HG02885 (cell line): Measurements from ENCODE around the gene SLC39A1.

ENCODE experiments used
- ATAC-seq: cut with Tn5 transposase; IDR thresholded peaks from one replicate; pipeline ENCODE4 v1.9.1; 2021; ENCODE audit warnings: mild to moderate bottlenecking; ENCODE audit not compliant: unreplicated experiment, poor library complexity

SLC39A1 gene

DNA sequence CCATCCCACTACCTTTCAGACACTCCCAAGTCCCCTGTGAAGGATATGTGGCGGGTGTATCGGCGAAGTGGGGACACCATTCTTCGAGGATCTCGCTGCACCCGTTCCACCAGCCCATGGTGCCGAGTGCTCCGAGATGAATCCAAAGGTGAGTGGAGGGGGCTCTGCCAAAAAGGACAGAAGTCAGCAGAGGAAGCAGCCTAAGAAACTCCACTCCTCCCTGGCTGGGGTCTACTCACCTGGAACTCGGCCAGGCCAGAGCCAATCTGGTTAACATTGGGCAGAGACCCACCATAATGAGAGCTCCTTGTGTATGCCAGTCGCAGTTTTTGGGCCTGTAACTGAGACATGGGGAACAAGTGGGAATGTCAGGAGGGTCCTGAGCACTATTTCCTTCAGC lies 8.5 kb downstream of the SLC39A1 start:
- ATAC-seq: no peak

DNA sequence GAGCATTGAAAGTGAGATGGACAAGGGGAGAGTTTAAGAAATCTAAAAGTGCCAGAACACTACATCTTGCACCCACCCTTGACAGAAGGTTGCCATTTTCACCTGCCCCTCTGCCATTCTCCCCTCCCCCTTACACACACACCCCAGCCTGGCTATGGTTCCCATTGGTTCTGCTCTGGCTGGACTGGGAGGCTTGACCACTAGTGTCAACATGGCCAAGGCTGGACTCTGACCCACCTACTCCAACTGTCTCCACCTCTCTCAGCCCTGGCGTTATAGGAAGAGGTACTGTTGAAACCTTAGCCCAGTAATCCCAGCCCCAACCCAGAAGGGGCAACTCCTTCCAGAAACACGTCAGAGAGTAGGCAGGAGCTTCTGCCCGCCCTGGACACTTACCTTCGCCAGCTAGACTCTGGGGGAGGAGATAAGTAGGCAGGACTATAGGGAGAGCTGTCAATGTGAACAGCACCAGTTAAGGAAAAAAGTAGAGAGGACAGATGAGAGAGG lies 9.4 kb downstream of the SLC39A1 start:
- no peak for ATAC-seq

DNA sequence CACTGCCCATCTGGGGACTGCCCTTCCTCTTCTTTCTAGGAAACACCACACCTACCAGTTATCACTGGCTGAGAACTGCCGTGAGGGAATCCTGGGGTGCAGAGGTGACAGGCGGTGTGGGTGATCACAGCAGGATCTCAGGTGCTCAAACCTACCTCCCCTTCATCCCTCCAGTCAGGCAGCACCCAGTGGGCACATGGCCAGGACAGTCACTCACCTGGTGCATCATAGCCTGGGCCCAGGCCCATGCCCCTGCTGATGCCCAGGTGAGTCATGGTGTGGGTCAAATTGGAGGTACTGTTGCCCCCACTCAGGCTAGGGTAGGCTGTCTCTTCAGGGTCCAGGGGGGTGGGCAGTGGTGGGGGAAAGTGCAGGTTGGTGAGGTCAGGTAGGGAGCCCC lies 11.5 kb downstream of the SLC39A1 start:
- no peak for ATAC-seq

DNA sequence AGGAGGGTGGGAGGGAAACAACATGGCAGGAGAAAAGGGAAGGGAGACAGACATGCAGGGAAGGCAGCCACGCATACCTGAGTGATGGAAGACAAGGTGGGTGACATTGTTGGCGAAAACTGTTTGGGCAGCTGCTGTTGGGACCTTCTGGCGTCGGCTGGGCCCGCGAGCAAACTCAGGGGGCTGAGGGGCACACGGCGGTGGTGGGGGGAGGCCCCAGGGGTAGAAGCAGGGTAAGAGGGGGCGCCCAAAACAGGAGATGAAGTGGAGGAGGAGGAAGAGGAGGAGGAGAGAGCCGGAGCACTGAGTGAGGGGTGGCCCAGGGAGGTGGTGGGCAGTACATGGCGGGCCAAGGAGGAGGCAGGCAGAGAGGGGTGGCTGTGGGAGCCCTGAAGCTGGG lies 12.2 kb downstream of the SLC39A1 start:
- no peak for ATAC-seq

DNA sequence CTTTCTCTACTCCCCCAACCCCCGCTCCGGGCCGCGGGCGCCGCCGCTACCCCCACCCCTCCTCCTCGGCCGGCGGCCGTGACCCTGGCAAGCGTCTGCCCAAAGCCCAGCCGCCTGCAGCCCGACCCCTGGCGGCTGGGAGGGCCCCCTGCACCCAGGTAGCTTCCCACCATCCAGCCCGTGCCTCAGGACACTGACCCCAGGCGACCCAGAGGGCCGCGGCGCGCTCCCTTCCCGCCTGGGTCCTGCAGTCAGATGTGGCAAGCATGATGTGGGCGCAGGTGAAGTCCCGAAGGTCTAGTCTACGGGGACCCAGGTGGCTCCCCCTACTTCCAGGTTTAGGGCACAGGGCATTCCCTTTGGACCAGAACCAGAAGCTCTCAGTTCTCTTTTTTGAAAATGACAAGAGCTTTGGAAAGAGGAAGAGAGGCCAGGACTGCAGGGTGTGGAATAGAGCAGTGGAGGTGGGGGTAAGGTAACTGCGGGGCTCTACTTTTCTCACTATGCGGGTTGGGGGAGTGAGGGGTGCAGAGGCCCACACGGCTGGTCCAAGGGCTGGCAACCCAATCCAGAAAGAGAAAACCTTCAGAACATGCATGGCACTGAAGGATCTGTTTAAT lies 16.6 kb downstream of the SLC39A1 start, which contains the start of gene DENND4B:
Gene DENND4B (minus strand): TSS at position 97 of the 620 bp plus-strand sequence. CDS start 2,344 bp downstream, outside the sequence.
- peak; percentile 74 for ATAC-seq

DNA sequence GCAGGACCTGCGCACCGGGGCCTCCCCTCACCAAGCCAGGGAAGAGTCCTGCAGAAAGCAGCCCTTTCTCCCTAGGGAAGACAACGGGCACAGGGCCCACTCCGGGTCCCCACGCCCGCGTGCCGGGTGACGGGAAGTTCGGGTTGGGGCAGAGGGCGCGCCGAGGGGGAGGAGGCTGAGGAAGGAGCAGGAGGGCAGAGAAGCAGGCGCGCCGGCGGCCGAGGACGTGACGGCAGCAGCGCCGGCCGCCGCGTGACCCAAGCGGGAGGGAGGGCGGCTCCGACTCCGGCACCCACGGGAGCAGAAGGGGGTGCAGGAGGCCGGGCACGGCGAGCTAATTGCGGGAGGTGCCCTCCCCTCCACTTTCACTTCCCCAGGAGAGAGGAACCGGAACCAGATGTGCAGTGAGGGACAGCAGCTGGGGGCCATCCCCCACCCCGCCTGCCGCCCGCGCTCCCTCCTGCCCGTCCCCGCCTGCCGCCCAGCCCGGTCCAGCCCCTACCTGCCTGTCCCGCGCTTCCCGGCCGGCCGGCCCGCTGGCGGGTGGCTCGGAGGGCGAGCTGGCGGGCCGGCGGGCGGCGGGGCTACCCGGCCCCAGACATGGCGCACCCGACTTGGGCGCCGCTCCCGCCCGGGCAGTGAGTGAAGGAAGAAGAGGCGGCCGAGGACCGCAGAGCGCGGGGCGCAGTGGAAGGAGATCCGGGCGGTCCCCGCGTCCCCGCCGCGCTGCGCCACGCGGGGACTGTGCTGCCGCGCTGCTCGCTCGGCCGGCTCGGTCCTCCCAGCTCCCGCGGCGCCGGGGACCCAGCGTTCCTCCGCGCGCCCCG lies 17.3 kb downstream of the SLC39A1 start:
- ATAC-seq: peak; percentile 71

DNA sequence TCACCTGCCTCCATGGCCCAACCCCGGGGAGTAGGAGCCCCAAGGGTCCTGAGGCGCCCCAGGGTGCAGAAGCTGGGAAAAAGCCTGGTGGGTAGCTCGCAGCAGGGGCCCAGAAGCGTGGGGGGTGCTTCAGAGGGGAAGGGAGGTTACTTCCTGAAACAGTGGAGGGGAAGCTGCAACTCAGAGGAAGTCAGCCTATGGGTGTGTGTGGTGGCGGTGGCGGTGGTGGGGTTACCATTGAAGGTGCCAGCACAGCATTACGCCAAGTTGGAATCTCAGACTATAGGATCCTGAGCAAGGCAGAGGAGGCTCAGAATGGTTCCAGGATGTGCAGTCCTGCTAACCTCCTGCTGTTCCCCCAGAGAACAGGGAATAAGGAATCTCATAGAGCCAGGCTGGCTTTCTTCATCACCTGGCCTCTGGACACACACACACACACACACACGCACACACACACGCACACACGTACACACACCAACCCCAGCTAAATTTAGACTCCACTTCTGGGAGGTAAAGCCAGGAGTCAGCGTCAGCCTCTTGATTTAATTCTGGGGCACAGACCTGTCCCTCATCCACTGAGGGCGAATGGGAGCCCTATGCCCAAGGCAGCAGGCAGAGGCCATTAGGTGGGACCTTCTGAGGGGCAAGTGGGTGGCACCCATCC lies 18.1 kb downstream of the SLC39A1 start:
- ATAC-seq: peak; percentile 29

DNA sequence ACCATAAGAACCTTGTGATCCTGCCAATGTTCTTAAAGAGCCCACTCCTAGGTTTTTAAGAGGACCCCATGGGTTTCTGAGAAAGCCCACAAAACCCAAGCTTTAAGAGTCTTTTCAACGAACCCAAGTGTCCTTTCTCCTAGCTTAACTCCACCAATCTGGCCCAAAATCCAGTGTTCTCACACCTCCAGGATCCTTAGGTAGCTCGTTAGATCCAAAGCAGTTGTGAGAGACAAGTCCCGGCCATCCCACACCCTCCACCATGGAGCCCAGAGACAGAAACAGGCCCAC lies 18.6 kb downstream of the SLC39A1 start:
- ATAC-seq: no peak

DNA sequence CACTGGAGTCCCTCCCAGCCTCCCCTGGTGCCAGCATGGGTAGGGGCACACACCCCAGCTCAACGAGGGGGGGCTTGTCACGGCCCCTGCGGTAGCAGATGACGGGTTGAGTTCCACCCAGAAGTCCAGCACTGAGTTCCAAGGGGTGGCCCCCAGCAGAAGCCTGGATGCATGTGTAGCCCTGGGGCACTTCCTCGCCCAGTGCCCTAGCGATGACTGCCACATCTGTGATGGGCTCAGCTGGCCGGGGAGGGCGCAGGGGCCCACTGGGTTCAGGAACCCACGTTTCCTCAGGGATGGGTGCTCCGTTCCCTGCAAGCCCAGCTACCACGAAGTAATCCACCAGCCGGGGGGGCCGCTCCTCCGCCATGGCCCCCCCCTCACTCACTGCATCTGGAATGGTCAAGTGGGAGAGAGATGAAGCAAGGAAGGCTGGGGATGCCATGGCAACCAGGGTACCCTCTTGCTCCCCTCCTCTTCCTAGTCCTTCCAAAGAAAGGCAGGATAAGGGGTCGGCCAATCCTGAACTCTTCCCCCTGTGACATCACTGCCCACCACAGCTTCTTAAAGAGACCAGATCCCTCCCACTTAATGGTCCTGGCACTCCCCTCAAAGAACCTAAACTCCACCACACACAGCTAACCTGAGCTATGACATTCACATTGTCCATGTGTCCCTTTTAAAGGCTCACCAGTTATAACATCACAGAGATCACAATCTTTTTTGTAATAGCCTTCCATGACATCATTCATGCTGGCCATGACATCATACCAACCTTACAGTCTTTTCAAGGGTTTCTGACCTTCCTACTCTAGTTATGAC lies 19.1 kb downstream of the SLC39A1 start:
- ATAC-seq: no peak

DNA sequence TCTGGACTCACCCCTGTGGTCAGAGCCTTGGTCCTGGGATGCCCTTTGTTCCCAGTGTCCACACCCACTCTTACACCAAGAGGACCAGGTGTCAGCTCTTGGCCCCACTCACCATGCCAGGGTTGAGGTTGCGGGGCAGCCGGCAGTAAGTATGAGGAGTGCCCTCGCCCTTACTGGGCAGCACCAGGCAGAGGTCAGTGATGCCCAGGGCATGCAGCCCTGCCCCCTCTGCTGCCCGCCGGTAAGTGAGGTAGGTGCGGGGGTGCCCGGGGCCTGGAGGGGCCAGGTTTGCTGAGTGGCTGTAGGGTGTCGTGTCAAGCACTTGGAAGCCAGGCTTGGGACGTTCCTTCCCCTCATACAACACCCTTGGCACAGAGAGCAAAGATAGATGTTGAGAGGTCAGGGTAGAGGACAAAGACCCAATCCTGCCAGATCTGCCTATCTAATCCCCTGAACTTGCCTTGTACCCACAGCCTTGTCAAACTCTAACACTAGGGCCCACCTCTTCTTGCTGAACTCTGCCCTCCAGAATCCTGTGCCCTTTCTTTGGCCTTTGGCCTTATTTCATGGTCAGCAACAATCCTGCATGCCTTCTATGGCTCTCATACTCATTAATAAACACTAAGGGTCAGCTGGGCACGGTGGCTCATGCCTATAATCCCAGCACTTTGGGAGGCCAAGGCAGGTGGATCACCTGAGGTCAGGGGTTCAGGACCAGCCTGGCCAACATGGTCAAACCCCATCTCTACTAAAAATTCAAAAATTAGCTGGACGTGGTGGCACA lies 20.4 kb downstream of the SLC39A1 start:
- no peak for ATAC-seq

DNA sequence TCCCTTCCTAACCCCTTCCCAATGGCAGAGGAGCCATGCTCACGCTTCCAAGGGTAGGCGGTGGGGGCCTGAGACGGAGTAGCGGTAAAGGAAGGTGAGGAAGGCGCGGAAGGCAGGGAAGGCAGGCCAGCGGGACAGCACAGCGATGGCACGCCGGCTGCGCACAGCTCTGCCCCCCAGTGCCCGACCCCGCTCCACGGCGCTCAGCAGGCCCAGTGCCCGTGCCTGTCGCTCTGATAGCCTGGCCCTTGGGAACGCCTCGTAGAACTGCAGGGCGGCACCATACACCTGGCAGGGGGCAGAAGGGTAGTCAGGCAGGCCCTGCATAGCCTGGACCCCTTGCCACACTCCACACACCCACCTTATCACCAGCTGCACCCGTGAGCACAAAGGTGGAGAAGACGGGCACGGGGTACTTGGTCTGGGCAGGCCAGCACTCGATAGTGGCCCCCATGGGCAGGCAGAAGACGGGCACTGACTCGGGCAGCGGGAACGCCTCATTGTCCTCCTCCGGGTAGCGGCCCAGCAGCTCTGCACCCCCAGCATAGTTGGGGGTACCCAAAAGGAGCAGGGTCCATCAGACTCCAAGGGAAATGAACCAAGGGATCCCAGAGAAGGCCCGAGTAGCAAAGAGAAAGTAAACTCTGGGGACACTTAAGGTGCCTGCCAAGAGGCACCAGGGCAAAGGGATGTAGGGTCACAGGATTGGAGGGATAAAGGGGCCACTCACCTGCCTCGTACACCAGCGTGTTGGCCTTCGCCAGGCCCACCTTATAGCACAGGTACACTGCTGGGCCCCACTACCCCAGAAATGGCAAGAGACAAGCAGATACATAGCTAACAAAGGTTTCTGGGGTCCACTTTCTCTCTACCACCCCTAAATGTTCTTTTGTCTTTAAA lies 21.3 kb downstream of the SLC39A1 start:
- ATAC-seq: no peak

DNA sequence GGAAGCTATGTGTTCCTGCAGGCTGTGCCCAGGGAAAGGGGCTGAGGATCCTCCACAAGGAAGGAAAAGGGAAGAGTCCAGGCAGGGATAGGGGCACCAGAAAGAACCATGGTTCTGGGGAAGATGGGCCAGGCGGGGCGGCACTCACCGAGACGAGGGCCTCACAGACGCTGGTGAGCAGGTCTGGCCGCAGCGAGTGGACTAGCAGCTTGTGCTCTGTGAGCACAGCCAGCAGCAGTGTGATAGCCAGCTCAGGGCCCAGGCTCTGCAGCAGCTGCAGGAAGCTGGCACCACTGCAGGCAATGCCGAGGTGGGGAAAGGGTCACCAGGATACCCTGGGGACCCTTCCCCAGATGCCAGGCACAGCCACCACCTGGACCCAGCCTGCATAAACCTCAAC lies 22.6 kb downstream of the SLC39A1 start:
- no peak for ATAC-seq

DNA sequence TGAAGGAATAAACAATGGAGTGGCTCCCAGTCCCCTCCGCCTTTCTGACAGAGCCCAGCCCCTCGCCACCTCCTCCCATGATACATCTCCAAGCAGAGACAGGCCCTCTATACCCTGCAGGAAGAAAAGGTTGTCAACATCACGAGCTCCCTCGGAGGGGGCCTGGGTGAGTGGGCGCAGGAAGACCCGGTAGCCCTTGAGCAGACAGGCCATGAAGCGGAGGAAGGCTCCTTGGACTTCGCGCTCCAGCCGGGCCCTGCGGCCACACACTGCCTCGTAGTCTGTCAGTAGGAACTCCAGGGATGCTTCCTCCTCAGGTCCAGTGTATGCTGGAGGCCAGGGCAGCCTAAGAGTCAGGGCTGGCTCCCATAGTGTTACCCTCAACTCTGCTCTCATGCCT lies 23.9 kb downstream of the SLC39A1 start:
- no peak for ATAC-seq

DNA sequence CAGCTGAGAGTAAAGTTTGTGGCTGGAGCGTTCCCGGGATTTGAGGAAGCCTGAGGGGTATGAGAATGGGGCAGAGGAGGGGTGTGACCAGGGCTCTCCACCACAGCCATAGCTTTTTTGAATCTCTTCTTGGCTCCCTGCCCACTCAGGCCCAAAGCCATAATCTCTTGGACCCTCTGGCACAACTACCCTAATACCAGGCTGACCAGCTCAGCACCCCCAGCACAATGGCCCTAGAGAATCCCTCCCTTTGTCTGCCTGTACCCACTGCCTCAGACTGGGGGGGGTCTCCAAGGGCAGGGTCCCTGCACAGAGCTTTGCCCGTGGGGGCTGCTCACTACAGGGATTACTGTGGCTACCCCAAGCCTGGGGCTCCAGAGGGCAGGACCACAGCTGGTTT lies 24.3 kb downstream of the SLC39A1 start:
- no peak for ATAC-seq

DNA sequence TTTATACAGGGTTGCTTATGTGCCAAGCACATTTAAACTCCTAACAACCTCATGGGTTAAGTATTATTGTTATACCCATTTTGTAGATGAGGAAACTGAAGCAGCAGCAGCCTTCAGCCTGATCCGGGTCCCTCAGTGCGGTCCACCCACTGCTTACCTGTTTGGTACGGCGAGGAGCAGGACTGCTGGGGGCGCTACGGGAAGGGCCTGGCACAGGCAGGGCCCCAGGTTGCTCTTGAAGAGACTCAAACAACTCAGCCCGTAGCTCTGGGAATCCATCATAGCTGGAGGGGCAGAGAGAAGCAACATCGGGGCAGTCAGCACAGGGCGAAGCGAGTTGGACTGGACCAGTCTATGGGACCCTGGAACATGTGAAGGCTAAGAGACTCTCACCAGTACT lies 26.0 kb downstream of the SLC39A1 start:
- no peak for ATAC-seq

DNA sequence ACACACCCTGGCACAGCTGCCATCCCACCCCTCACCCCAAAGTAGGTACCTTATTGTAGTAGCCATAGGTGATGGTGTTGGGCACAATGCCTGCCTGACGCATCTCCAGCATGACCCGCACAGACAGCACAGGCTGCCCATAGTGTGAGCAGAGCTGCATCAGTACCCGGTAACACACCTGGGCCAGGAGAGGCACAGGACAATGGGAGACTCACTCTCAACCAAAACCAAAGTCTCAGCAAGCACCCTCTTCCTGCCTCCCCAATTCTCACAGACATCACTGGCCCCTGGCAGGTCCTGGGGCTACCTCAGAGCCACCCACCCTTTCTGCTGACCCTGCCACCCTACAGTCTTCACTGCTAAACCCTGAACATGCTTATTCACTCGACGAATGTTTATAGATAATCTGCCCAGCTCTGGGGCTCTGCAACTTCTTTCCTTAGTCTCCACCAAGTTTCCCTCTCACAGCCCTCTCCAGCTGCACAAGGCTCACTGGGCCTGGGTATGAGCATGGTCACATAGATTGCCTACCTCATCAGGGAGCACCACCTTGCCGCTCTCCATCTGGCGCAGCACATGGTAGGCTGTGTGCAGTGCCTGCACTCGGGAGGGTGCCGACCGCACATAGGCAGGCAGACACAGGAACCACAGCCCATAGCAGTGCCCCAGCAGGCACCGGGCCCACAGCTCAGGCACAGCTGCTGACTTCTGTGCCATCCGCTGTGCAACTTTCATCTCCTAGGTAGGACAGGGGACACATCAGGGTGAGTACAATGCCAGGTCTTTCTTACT lies 27.1 kb downstream of the SLC39A1 start:
- no peak for ATAC-seq

DNA sequence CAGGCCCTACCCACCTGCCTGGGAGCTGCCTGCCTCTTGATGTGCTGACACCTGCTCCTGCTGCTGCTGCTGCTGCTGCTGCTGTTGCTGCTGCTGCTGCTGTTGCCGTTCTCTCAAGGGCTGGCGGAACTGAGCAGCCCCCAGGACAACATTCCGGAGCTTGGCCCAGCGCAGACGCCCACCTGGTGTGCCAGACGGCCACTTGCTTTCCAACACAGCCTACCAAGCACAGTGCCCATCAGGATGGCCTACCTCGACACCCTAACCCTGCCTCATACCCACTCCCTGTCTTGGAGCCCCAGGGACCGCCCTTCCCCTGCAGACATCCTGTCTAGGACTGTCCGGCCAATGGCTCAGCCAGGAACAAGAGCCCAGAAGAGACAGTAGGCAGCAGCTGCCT lies 28.6 kb downstream of the SLC39A1 start:
- no peak for ATAC-seq

DNA sequence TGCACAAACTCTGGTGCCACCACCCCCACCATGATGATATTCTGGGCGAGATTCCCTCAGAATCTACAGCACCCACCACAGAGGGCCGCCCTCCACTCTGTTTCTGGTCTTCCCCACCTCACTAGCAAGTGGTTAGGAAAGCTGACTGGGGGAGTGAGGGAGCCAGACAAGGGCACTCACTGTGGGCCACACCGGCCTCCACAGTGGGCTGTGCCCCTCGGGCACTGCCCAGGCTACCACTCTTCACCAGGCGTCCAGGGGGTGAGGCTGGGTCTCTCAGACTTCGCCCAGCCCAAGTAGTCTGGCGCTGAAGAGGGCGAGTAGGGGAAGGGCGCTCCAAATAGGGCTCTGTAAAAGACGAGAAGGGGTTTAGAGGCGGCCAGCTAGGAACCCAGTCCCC lies 29.4 kb downstream of the SLC39A1 start:
- no peak for ATAC-seq
